Hepatocyte (in vitro differentiated cells): ENCODE measurements around the gene ACSBG1.

Experiments used
- EZH2 ChIP-seq: fragments of 200-600 bp; sonication (generic); IDR thresholded peaks from 2 replicates; pipeline ENCODE4 v1.6.1; 2016; ENCODE audit warnings: antibody characterized with exemption, mild to moderate bottlenecking, borderline replicate concordance
- EZH2phosphoT487 ChIP-seq: fragments of 200-600 bp; sonication (generic); IDR thresholded peaks from one replicate; pipeline ENCODE4 v1.6.1; 2018; ENCODE audit warnings: antibody characterized with exemption, mild to moderate bottlenecking, low read depth, moderate library complexity; ENCODE audit not compliant: unreplicated experiment, severe bottlenecking
- TF ChIP-seq, protein P1 (sequence below): fragments of 200-600 bp; sonication (generic); IDR thresholded peaks from 2 replicates; pipeline ENCODE4 v1.5.1; 2016; ENCODE audit warnings: antibody characterized with exemption, mild to moderate bottlenecking; ENCODE audit not compliant: poor library complexity

DNA sequence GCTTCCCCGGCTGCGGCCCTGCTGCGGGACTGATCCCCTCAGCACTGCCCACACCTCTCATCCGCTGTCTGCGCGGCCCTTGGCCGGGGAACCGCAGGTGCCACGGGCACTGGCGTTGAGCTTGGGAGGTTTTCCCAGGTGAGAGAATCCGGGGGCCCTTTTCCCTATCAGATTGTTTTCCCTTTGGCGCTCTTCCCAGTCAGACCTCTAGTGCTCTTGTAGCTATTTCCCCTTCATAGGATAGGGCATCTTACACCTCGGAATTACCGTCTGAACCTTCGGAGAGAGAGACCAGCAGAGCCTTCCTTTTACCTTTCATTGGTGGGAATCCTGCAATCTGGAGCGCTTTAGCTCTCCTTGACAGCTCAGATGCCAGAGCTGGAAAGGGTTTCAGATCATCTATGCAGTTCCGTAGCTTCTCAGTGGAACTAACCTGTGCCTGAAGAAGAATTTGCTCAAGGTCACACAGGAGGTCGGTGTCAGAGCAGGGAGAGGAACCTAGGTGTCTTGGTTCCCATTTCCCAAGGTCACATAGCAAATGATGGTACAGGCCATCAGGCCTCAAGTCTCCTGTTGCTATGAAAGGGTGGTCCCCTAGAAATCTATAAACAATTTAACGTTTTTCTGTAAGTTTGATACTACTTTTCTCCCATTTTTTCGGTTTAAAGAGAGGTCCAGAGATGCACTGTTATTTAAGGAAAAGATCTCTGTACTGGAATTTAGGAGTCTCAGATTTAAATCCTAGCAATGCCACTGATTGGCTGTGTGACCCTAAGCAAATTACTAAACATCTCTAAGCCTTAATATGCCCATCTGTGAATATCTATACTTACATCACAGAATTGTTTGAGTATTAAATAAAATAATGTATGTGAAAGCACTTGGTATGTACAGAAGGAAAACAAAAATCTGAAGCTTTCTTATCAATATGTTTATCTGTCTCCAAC lies 84.3 kb downstream of the ACSBG1 start:
- TF ChIP-seq, protein P1, sequence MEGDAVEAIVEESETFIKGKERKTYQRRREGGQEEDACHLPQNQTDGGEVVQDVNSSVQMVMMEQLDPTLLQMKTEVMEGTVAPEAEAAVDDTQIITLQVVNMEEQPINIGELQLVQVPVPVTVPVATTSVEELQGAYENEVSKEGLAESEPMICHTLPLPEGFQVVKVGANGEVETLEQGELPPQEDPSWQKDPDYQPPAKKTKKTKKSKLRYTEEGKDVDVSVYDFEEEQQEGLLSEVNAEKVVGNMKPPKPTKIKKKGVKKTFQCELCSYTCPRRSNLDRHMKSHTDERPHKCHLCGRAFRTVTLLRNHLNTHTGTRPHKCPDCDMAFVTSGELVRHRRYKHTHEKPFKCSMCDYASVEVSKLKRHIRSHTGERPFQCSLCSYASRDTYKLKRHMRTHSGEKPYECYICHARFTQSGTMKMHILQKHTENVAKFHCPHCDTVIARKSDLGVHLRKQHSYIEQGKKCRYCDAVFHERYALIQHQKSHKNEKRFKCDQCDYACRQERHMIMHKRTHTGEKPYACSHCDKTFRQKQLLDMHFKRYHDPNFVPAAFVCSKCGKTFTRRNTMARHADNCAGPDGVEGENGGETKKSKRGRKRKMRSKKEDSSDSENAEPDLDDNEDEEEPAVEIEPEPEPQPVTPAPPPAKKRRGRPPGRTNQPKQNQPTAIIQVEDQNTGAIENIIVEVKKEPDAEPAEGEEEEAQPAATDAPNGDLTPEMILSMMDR, result no peak
- no peak for TF ChIP-seq EZH2
- TF ChIP-seq EZH2phosphoT487, result no peak
